K562 (cell line): Measurements from ENCODE around the gene ESPL1. TPM values are rescaled to one million over a fixed set of nuclear protein-coding genes. Genes with fewer than 3 reads are reported as not detected.
A peak's percentile ranks its signal among the peaks of the same experiment; 100 is the strongest.

Experiments used
- CHD1 ChIP-seq: fragments of 200-600 bp; sonication (generic); IDR thresholded peaks from one replicate; pipeline ENCODE4 v1.6.1; 2012; ENCODE audit warnings: mild to moderate bottlenecking, moderate library complexity, low read length, inconsistent platforms
- DACH1 ChIP-seq: fragments of 450-650 bp; IDR thresholded peaks from 2 replicates; pipeline ENCODE4 v1.6.1; 2018; ENCODE audit not compliant: partially characterized antibody
- GTF2E2 ChIP-seq: fragments of 200-800 bp; sonication (Bioruptor generic); IDR thresholded peaks from 2 replicates; pipeline ENCODE4 v1.6.1; 2016; ENCODE audit warnings: missing genetic modification characterization, missing compliant biosample characterization
- MYNN ChIP-seq, 2 experiments: sonication (generic); formaldehyde crosslinking in 1 of 2; IDR thresholded peaks; 2 replicates each; pipeline versions ENCODE4 v1.5.0 to v1.6.1; 2016 to 2020; ENCODE audit warnings: antibody characterized with exemption in 1 of 2, missing genetic modification reagents in 1 of 2
- SMARCB1 ChIP-seq: IDR thresholded peaks from 2 replicates; pipeline ENCODE4 v1.6.1; 2011; ENCODE audit warnings: improper control_type of control experiment, low read depth; ENCODE audit not compliant: insufficient read length
- SP2 ChIP-seq: IDR thresholded peaks from 2 replicates; pipeline ENCODE4 v1.6.1; 2011; ENCODE audit warnings: mild to moderate bottlenecking, low read depth, low read length, moderate library complexity; ENCODE audit not compliant: poor library complexity, severe bottlenecking; ENCODE audit errors: extremely low read depth
- SRSF1 ChIP-seq: fragments of 200-400 bp; formaldehyde crosslinking; IDR thresholded peaks from 2 replicates; pipeline ENCODE4 v1.6.1; 2017; ENCODE audit warnings: mild to moderate bottlenecking, low read depth, low read length, moderate library complexity
- SRSF3 ChIP-seq: fragments of 200-400 bp; formaldehyde crosslinking; IDR thresholded peaks from 2 replicates; pipeline ENCODE4 v1.6.1; 2016; ENCODE audit warnings: mild to moderate bottlenecking, low read length, moderate library complexity; ENCODE audit not compliant: insufficient read depth
- polyA plus RNA-seq, 8 experiments: library from polyadenylated mRNA; depleted of rRNA in 4 of 8; stranded (reverse) in 5 of 8; unstranded in 3 of 8; fragments of >200 nt; fragmentation: Nextera tagmentation in 2 of 8; fragmentation: Illumina TruSeq in 1 of 8; extraction: Ambion mirVana in 2 of 8; extraction: Trizol in 1 of 8; gene quantifications; 2 replicates each; pipeline versions ENCODE4 v1.2.1 to v1.2.3, GENCODE V29; 2011 to 2014; ENCODE audit warnings: inconsistent platforms in 1 of 8, missing spikeins in 1 of 8
- total RNA-seq, 7 experiments: library from RNA; depleted of rRNA in 6 of 7; stranded (reverse); fragments of >200 nt in 6 of 7; fragmentation: Illumina TruSeq in 2 of 7; extraction: Trizol in 2 of 7; gene quantifications; 2 replicates each; pipeline versions ENCODE4 v1.2.1 to v1.2.3, GENCODE V29; 2011 to 2021; ENCODE audit warnings: low replicate concordance in 1 of 7
- TF ChIP-seq, protein P1 (sequence below), 2 experiments: IDR thresholded peaks in 1 of 2; conservative IDR thresholded peaks in 1 of 2; 2 replicates each; pipeline ENCODE4 v1.6.1; 2016; ENCODE audit warnings: low read depth in 2 of 2, mild to moderate bottlenecking in 1 of 2, missing compliant biosample characterization in 1 of 2, missing genetic modification characterization in 1 of 2, moderate library complexity in 1 of 2
- TF ChIP-seq, protein P2 (sequence below): sonication (generic); formaldehyde crosslinking; IDR thresholded peaks from 2 replicates; pipeline ENCODE4 v1.8.0; 2023; ENCODE audit warnings: mild to moderate bottlenecking, missing genetic modification reagents
- TF ChIP-seq, protein P3 (sequence below): fragments of 250-450 bp; sonication (Bioruptor Pico); IDR thresholded peaks from 2 replicates; pipeline ENCODE4 v1.4.0; 2020
- TF ChIP-seq, protein P4 (sequence below): sonication (generic); IDR thresholded peaks from 2 replicates; pipeline ENCODE4 v1.6.1; 2016

ESPL1 gene
- total and polyA plus RNA-seq, 9 of the 15 experiments (the other 6 are each of a cell fraction or from before 2014, with no cell fraction given) = 1.2 to 55.0 (median 18.7) TPM

DNA sequence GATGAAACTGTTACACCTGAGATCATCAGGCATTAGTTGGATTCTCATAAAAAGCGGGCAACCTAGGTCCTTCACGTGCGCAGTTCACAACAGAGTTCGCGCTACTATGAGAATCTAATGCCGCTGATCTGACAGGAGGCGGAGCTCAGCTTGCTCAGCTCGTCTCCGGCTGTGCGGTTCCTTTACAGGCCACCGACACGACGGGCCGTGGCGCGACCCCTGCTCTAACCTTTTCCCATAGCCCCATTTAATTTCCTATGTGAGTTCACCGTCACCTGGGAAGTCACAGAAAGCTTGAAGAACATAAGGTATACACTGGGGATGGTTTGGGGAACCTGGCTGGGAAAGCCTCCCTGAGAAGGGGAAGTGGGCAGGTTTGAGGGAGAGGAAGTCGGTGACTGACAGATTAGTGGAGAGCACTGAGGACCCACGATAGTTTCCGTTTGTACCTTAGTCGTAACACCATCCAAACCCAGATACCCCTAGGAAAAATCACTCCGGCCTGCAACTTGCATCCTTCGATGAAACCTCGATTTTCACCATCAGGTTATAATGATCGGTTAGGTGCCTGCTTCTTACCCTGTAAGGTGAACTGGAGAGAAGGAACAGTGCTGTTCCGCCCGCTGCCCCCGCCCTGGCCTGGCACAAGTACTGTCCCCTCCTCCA, 56.1 kb downstream of the ESPL1 start (continued):
- TF ChIP-seq, protein P1, sequence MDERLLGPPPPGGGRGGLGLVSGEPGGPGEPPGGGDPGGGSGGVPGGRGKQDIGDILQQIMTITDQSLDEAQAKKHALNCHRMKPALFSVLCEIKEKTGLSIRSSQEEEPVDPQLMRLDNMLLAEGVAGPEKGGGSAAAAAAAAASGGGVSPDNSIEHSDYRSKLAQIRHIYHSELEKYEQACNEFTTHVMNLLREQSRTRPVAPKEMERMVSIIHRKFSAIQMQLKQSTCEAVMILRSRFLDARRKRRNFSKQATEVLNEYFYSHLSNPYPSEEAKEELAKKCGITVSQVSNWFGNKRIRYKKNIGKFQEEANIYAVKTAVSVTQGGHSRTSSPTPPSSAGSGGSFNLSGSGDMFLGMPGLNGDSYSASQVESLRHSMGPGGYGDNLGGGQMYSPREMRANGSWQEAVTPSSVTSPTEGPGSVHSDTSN (CRISPR knock-in tag; IDR thresholded peaks at IDR 0.05; ENCODE audit: low read depth) = no peak; the same call in 1 of the 2 replicates
- TF ChIP-seq, protein P1 (tag; conservative IDR thresholded peaks at IDR 0.05; ENCODE audit: low read depth) = peak; percentile 63
- TF ChIP-seq, protein P2, sequence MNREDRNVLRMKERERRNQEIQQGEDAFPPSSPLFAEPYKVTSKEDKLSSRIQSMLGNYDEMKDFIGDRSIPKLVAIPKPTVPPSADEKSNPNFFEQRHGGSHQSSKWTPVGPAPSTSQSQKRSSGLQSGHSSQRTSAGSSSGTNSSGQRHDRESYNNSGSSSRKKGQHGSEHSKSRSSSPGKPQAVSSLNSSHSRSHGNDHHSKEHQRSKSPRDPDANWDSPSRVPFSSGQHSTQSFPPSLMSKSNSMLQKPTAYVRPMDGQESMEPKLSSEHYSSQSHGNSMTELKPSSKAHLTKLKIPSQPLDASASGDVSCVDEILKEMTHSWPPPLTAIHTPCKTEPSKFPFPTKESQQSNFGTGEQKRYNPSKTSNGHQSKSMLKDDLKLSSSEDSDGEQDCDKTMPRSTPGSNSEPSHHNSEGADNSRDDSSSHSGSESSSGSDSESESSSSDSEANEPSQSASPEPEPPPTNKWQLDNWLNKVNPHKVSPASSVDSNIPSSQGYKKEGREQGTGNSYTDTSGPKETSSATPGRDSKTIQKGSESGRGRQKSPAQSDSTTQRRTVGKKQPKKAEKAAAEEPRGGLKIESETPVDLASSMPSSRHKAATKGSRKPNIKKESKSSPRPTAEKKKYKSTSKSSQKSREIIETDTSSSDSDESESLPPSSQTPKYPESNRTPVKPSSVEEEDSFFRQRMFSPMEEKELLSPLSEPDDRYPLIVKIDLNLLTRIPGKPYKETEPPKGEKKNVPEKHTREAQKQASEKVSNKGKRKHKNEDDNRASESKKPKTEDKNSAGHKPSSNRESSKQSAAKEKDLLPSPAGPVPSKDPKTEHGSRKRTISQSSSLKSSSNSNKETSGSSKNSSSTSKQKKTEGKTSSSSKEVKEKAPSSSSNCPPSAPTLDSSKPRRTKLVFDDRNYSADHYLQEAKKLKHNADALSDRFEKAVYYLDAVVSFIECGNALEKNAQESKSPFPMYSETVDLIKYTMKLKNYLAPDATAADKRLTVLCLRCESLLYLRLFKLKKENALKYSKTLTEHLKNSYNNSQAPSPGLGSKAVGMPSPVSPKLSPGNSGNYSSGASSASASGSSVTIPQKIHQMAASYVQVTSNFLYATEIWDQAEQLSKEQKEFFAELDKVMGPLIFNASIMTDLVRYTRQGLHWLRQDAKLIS = no peak; the same call in 1 of the 2 replicates
- TF ChIP-seq SRSF1 (no peak), GTF2E2 (tag) (0 out of 2 replicates have a peak, but pooled peaks have one; percentile 67), DACH1 (no peak), SMARCB1 (peak; percentile 44), SRSF3 (no peak), MYNN (IDR thresholded peaks at IDR 0.05) (no peak), MYNN (CRISPR knock-in tag; IDR thresholded peaks at IDR 0.05) (no peak), CHD1 (no peak), SP2 (no peak)
- TF ChIP-seq, protein P3, sequence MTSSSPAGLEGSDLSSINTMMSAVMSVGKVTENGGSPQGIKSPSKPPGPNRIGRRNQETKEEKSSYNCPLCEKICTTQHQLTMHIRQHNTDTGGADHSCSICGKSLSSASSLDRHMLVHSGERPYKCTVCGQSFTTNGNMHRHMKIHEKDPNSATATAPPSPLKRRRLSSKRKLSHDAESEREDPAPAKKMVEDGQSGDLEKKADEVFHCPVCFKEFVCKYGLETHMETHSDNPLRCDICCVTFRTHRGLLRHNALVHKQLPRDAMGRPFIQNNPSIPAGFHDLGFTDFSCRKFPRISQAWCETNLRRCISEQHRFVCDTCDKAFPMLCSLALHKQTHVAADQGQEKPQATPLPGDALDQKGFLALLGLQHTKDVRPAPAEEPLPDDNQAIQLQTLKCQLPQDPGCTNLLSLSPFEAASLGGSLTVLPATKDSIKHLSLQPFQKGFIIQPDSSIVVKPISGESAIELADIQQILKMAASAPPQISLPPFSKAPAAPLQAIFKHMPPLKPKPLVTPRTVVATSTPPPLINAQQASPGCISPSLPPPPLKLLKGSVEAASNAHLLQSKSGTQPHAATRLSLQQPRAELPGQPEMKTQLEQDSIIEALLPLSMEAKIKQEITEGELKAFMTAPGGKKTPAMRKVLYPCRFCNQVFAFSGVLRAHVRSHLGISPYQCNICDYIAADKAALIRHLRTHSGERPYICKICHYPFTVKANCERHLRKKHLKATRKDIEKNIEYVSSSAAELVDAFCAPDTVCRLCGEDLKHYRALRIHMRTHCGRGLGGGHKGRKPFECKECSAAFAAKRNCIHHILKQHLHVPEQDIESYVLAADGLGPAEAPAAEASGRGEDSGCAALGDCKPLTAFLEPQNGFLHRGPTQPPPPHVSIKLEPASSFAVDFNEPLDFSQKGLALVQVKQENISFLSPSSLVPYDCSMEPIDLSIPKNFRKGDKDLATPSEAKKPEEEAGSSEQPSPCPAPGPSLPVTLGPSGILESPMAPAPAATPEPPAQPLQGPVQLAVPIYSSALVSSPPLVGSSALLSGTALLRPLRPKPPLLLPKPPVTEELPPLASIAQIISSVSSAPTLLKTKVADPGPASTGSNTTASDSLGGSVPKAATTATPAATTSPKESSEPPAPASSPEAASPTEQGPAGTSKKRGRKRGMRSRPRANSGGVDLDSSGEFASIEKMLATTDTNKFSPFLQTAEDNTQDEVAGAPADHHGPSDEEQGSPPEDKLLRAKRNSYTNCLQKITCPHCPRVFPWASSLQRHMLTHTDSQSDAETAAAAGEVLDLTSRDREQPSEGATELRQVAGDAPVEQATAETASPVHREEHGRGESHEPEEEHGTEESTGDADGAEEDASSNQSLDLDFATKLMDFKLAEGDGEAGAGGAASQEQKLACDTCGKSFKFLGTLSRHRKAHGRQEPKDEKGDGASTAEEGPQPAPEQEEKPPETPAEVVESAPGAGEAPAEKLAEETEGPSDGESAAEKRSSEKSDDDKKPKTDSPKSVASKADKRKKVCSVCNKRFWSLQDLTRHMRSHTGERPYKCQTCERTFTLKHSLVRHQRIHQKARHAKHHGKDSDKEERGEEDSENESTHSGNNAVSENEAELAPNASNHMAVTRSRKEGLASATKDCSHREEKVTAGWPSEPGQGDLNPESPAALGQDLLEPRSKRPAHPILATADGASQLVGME (CRISPR knock-in tag) = peak; percentile 46; the same call in 1 of the 2 replicates
- TF ChIP-seq, protein P4, sequence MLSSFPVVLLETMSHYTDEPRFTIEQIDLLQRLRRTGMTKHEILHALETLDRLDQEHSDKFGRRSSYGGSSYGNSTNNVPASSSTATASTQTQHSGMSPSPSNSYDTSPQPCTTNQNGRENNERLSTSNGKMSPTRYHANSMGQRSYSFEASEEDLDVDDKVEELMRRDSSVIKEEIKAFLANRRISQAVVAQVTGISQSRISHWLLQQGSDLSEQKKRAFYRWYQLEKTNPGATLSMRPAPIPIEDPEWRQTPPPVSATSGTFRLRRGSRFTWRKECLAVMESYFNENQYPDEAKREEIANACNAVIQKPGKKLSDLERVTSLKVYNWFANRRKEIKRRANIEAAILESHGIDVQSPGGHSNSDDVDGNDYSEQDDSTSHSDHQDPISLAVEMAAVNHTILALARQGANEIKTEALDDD = peak; percentile 55; the same call in 1 of the 2 replicates
